ENCODE data around the gene B4GALNT3.

GRCh38 chr12:546265-546919, 86.7 kb downstream of the B4GALNT3 start:
- TF ChIP-seq EZH2 (IDR thresholded peaks at IDR 0.05; ENCODE audit: low read depth, unreplicated experiment) (no peak), CTCF (conservative IDR thresholded peaks at IDR 0.05; ENCODE audit: low read depth in 2 of 2) (no peak), JUNB (IDR thresholded peaks at IDR 0.05; ENCODE audit: unreplicated experiment) (no peak), POLR2AphosphoS5 (IDR thresholded peaks at IDR 0.05; ENCODE audit: low read depth) (no peak), ETS1 (IDR thresholded peaks at IDR 0.05) (no peak)
